Measurements from ENCODE around the gene ARID1B. TPM values are rescaled to one million over a fixed set of nuclear protein-coding genes. Genes with fewer than 3 reads are reported as not detected.

ARID1B gene
- total and polyA plus RNA-seq, 2 of the 13 experiments (the other 11 are each of a cell fraction or from before 2014, with no cell fraction given) = 20.1 to 32.6 TPM

- no peak overlapping the region for H3K9ac ChIP-seq (ENCODE audit: insufficient read depth, low read depth, low read length)
- intact Hi-C loops (cut with micrococcal nuclease; ENCODE audit: unreplicated experiment) (loop anchor here (2.0 kb wide), 1 partner anchor 48 kb away; no protein-coding TSS in a partner anchor), in situ Hi-C loops (cut with HindIII; ENCODE audit: extremely low pct_ligation_motif_present, low pct_unique_long_range_greater_than_20kb) (loop anchor here (5.0 kb wide), 1 partner anchor 46 kb away; no protein-coding TSS in a partner anchor)
- ATAC-seq (no peak), DNase-seq (ENCODE audit: low spot score) (no peak), FAIRE-seq (no peak)
- CTCF ChIA-PET (ENCODE audit: low intra/inter-chr PET ratio, low total read pairs) = no interaction called here
- POLR2A ChIA-PET = no interaction called here
- no peaks in the 10 kb centered on the region for H3K36me3 ChIP-seq (replicated peaks in 1 of 2; ENCODE audit: control insufficient read depth in 1 of 2, insufficient read depth in 2 of 2, low read length in 2 of 2)
- H3K4me3 ChIP-seq (replicated peaks in 1 of 3; ENCODE audit: insufficient read depth in 1 of 3, low read depth in 2 of 3, low read length in 3 of 3) = no peak overlapping the region
- no peak overlapping the region for H2AFZ ChIP-seq (ENCODE audit: low read length)
- 33% methylated on average over 4 of the region's 4 CpGs for WGBS (ENCODE audit: low lambda C conversion rate)
- H3K4me2 ChIP-seq (ENCODE audit: low read depth, low read length) = no peak overlapping the region
- BruUV-seq (replicated peaks) = no TSS peak
- H4K20me1 ChIP-seq (ENCODE audit: insufficient read depth, low read length) = no peaks in the 10 kb centered on the region
- no peak overlapping the region for H3K27ac ChIP-seq (ENCODE audit: extremely low read length, insufficient read depth, low read length)
- peaks cover 15 to 74% of the 10 kb centered on the region in 2 experiments for H3K27me3 ChIP-seq (ENCODE audit: control insufficient read depth in 1 of 2, insufficient read depth in 2 of 2, low read length in 2 of 2)
- H3K9me3 ChIP-seq (ENCODE audit: low read length) = no peaks in the 10 kb centered on the region
- no peaks in the 10 kb centered on the region for H3K79me2 ChIP-seq (ENCODE audit: insufficient read depth, low read length)
- peaks cover under 1% of the 10 kb centered on the region; the same call in 1 of the 2 replicates for H3K4me1 ChIP-seq (ENCODE audit: insufficient read depth, low read length)
- TF ChIP-seq RERE (CRISPR knock-in tag; IDR thresholded peaks at IDR 0.05; ENCODE audit: low read depth) (no peak), TEAD3 (CRISPR knock-in tag; optimal IDR thresholded peaks at IDR 0.05; ENCODE audit: borderline replicate concordance) (no peak), ZNF430 (CRISPR knock-in tag; IDR thresholded peaks at IDR 0.05) (no peak), JUN (CRISPR knock-in tag; IDR thresholded peaks at IDR 0.05) (no peak), ZNF44 (CRISPR knock-in tag; IDR thresholded peaks at IDR 0.05) (no peak), MXD4 (CRISPR knock-in tag; IDR thresholded peaks at IDR 0.05) (no peak), ZBTB42 (CRISPR knock-in tag; IDR thresholded peaks at IDR 0.05) (no peak), ZBTB4 (CRISPR knock-in tag; IDR thresholded peaks at IDR 0.05; ENCODE audit: borderline replicate concordance) (no peak), ZNF670 (CRISPR knock-in tag; IDR thresholded peaks at IDR 0.05; ENCODE audit: borderline replicate concordance) (no peak), ESRRA (CRISPR knock-in tag; IDR thresholded peaks at IDR 0.05; ENCODE audit: low read depth) (no peak), SP5 (CRISPR knock-in tag; IDR thresholded peaks at IDR 0.05; ENCODE audit: borderline replicate concordance, low read depth) (no peak), ATRX (CRISPR knock-in tag; IDR thresholded peaks at IDR 0.05; ENCODE audit: borderline replicate concordance) (no peak)
- TF ChIP-seq, protein P1, sequence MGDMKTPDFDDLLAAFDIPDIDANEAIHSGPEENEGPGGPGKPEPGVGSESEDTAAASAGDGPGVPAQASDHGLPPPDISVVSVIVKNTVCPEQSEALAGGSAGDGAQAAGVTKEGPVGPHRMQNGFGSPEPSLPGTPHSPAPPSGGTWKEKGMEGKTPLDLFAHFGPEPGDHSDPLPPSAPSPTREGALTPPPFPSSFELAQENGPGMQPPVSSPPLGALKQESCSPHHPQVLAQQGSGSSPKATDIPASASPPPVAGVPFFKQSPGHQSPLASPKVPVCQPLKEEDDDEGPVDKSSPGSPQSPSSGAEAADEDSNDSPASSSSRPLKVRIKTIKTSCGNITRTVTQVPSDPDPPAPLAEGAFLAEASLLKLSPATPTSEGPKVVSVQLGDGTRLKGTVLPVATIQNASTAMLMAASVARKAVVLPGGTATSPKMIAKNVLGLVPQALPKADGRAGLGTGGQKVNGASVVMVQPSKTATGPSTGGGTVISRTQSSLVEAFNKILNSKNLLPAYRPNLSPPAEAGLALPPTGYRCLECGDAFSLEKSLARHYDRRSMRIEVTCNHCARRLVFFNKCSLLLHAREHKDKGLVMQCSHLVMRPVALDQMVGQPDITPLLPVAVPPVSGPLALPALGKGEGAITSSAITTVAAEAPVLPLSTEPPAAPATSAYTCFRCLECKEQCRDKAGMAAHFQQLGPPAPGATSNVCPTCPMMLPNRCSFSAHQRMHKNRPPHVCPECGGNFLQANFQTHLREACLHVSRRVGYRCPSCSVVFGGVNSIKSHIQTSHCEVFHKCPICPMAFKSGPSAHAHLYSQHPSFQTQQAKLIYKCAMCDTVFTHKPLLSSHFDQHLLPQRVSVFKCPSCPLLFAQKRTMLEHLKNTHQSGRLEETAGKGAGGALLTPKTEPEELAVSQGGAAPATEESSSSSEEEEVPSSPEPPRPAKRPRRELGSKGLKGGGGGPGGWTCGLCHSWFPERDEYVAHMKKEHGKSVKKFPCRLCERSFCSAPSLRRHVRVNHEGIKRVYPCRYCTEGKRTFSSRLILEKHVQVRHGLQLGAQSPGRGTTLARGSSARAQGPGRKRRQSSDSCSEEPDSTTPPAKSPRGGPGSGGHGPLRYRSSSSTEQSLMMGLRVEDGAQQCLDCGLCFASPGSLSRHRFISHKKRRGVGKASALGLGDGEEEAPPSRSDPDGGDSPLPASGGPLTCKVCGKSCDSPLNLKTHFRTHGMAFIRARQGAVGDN (CRISPR knock-in tag; IDR thresholded peaks at IDR 0.05) = no peak
Observed at GRCh38 chr6:157226761-157227160, 449.6 kb downstream of the ARID1B start.
